ENCODE data around the gene GSTM5. TPM values are rescaled to one million over a fixed set of nuclear protein-coding genes. Genes with fewer than 3 reads are reported as not detected.
"Not testable (repeated sequence)": the region's sequence is repeated elsewhere in the genome, so short reads cannot be mapped to it uniquely, and the experiment has no call there.

GSTM5 gene
- total RNA-seq, 1 donor from 2014 or later: 23.3 TPM

DNA sequence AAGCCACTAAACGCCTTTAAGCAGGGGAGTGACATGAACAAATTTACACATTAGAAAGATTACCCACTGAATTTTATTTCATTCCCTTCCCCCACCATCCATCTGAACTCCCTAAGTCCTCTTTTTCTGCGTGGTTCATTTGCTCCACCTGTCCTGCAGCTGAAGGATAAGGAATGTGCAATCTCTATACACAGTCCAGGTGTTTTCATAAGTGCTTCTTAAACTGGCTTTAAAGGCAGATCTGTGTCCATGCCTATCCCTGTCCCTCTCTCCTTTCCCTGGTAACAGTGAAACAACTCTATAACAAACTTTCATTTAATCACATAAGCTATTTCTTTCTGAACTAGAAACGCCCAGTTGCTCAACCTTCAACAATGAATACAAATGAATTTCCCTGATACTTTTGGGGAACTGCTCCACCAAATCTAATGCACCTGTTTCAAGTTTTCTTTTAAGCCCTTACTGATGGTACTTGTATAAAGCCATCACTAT is 20.4 kb downstream of the GSTM5 start:
- peak in 1 of 2 donors; percentile 7 for DNase-seq (ENCODE audit: low spot score in 2 of 2)
- H3K27ac ChIP-seq: no peak overlapping the region
- no peaks in the 10 kb centered on the region for H3K27me3 ChIP-seq
- TF ChIP-seq, protein P1, sequence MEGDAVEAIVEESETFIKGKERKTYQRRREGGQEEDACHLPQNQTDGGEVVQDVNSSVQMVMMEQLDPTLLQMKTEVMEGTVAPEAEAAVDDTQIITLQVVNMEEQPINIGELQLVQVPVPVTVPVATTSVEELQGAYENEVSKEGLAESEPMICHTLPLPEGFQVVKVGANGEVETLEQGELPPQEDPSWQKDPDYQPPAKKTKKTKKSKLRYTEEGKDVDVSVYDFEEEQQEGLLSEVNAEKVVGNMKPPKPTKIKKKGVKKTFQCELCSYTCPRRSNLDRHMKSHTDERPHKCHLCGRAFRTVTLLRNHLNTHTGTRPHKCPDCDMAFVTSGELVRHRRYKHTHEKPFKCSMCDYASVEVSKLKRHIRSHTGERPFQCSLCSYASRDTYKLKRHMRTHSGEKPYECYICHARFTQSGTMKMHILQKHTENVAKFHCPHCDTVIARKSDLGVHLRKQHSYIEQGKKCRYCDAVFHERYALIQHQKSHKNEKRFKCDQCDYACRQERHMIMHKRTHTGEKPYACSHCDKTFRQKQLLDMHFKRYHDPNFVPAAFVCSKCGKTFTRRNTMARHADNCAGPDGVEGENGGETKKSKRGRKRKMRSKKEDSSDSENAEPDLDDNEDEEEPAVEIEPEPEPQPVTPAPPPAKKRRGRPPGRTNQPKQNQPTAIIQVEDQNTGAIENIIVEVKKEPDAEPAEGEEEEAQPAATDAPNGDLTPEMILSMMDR (IDR thresholded peaks at IDR 0.05): no peak
- no peak overlapping the region for H3K4me3 ChIP-seq
- intact Hi-C loops (cut with DNase I): no loop called here
- no peaks in the 10 kb centered on the region for H3K9me3 ChIP-seq
- H3K4me1 ChIP-seq: no peaks in the 10 kb centered on the region
- peaks cover 3 to 6% of the 10 kb centered on the region in 2 donors for H3K36me3 ChIP-seq

DNA sequence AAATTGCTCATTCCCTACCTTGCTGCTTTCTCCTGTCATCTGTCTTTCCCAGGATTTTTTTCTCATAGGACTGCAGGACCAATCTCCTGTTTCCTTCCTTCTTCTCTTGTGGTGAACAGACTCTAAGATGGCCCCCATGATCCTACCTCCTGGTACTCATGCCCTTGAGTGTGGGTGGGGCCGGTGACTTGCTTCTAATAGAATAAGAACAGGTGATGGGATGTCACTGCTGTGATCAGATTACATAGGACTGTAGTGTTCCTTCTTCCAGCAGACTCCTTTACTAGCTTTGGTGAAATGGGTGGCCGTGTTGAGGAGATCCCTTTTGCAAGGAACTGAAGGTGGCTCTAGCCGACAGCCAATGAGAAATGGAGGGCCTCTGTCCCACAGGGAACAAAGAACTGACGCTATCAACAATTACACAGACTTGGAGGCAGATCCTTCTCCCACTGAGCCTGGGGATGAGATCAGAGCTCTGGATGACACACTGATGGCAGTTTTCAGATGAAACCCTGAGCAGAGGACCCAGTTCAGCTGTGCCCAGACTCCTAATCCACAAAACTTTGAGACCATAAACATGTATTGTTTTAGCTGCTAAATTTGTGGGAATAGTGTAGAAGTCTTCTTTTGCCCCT is 21.3 kb downstream of the GSTM5 start:
- intact Hi-C loops (cut with DNase I): no loop called here
- H3K27ac ChIP-seq: no peak overlapping the region
- no peaks in the 10 kb centered on the region for H3K9me3 ChIP-seq
- peaks cover 6 to 10% of the 10 kb centered on the region in 2 donors for H3K36me3 ChIP-seq
- TF ChIP-seq, protein P1 (IDR thresholded peaks at IDR 0.05): no peak
- no peaks in the 10 kb centered on the region for H3K27me3 ChIP-seq
- no peaks in the 10 kb centered on the region for H3K4me1 ChIP-seq
- DNase-seq (ENCODE audit: low spot score in 2 of 2): peak in 1 of 2 donors; percentile 42
- no peak overlapping the region for H3K4me3 ChIP-seq

DNA sequence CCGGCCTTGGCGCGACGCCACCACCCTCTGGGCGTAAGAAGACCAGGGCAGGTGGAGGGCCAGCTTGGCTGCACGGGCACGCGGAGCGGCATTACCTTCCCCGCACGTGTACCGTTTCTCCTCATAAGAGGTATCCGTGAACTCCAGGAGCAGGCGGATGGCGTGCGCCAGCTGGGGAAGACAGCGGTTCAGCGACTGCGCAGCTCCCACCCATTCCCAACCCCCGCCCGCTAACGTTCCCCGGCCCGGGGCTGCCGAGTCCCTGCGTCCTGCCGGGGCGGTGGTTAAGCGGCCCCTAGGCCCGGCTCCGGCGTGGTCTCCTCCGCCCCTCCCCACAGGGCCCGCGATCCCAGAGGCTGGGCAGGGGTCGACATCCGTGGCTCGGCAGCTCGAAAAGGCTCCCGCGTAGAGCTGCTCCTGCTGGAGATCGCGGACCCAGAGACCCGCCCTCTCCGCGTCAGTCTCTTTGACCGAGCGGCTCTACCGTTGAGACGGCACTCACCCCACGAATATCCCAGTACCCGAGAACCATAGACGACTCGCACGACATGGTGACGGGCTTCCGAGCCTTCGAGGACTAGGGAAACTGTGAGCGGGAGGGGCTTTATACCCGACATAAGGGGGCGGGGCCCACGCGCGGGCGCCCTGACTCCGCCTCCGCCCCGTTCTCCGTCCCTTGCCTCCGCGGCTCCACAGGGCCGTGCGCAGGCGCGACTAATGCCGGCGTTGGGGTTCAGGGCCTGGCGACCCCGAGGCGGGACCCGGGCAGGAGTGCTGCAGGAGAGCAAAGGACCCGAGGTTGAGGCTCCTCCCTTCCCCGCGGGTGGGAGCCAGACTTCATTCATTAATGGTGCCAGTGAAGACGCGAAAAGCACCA is 27.9 kb downstream of the GSTM5 start:
- Histone ChIP-seq H3K9me3 (no peaks in the 10 kb centered on the region), H3K4me3 (peak overlapping the region; percentile 58 to 93), H3K27ac (peak overlapping the region; percentile 71 to 86), H3K4me1 (peaks cover 0 to 5% of the 10 kb centered on the region in 2 donors), H3K36me3 (peaks cover 6 to 10% of the 10 kb centered on the region in 2 donors), H3K27me3 (no peaks in the 10 kb centered on the region)
- intact Hi-C loops (cut with DNase I): loop anchor here (5.0 kb wide), 1 partner anchor 32 kb away; no protein-coding TSS in a partner anchor
- peak; percentile 51 to 89 for DNase-seq (ENCODE audit: low spot score in 2 of 2)
- TF ChIP-seq, protein P1 (IDR thresholded peaks at IDR 0.05): no peak

DNA sequence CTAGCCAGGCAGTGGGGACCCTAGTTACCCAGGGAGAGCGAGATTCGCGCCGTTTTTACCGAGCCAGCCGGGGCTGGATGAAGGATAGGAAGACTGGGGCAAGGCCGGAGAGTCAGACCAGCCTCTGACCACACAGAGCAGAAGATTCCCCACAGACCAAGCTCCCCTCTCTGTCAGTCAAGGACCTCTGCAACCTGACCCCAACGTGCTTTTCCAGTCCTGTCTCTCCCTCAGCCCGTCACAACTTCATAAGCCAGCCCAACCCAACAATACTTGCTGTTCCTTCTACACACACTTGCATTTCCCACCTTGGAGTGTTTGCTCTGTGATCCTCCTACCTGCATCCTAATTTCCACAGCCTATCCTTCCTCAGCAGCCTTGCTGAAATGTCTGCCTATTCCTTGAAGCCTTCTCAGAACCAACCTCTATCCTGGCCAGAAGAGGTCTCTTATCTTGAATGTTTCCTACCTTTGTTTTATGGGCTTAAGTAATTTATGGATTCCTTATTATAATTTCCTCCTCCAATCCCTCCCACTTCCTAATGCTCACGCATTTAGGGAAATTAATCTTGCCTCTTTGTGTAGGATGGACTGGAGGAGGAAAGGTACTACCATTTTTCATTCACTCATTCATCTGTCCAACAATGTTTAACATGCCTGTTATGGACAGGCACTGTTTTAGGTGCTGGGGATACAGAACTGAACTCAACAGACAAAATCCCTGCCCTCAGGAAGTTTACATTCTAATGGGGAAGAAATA is 28.7 kb downstream of the GSTM5 start, which contains the start of gene GSTM3:
Gene GSTM3 (minus strand): TSS at position 424 of the 759 bp plus-strand sequence. CDS start 751 bp downstream, outside the sequence.
- TF ChIP-seq, protein P1 (IDR thresholded peaks at IDR 0.05): no peak
- peaks cover 6 to 10% of the 10 kb centered on the region in 2 donors for H3K36me3 ChIP-seq
- H3K27me3 ChIP-seq: no peaks in the 10 kb centered on the region
- no peaks in the 10 kb centered on the region for H3K9me3 ChIP-seq
- DNase-seq (ENCODE audit: low spot score in 2 of 2): peak in 1 of 2 donors; percentile 7
- peak within 1 kb of the TSS; percentile 71 to 86 for H3K27ac ChIP-seq
- intact Hi-C loops (cut with DNase I): no loop called here
- H3K4me3 ChIP-seq: peak within 1 kb of the TSS; percentile 58 to 93
- H3K4me1 ChIP-seq: peaks cover 0 to 5% of the 10 kb centered on the region in 2 donors

DNA sequence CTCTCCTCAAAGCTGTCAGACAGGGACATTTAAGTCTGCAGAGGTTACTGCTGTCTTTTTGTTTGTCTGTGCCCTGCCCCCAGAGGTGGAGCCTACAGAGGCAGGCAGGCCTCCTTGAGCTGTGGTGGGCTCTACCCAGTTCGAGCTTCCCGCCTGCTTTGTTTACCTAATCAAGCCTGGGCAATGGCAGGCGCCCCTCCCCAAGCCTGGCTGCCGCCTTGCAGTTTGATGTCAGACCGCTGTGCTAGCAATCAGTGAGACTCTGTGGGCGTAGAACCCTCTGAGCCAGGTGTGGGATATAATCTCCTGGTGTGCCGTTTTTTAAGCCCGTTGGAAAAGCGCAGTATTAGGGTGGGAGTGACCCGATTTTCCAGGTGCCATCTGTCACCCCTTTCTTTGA is 36.3 kb downstream of the GSTM5 start:
- H3K4me3 ChIP-seq; H3K27ac ChIP-seq; intact Hi-C loops (cut with DNase I); H3K36me3 ChIP-seq; H3K27me3 ChIP-seq; H3K4me1 ChIP-seq; H3K9me3 ChIP-seq: not testable (repeated sequence)
- DNase-seq (ENCODE audit: low spot score in 2 of 2): peak in 1 of 2 donors; percentile 22

Measured in ascending aorta (tissue), 2 donors.